Hepatocyte (in vitro differentiated cells): ENCODE data around the gene POFUT2. TPM values are rescaled to one million over a fixed set of nuclear protein-coding genes. Genes with fewer than 3 reads are reported as not detected.

ENCODE experiments used
- DNase-seq: peaks from one replicate; pipeline ENCODE4 v3.0.0-alpha.2; 2016; ENCODE audit warnings: low spot score
- H2AFZ ChIP-seq: fragments of 200-600 bp; sonication (generic); 2 replicates; pipeline ENCODE4 v1.6.0; 2016; ENCODE audit warnings: antibody characterized with exemption, mild to moderate bottlenecking
- H3K27ac ChIP-seq: fragments of 200-600 bp; sonication (generic); 2 replicates; pipeline ENCODE4 v1.5.1; 2016; ENCODE audit warnings: mild to moderate bottlenecking
- H3K27me3 ChIP-seq: fragments of 200-600 bp; sonication (generic); 2 replicates; pipeline ENCODE4 v1.6.1; 2016
- H3K36me3 ChIP-seq: fragments of 200-600 bp; sonication (generic); replicated peaks from 2 replicates; pipeline ENCODE4 v1.5.1; 2016; ENCODE audit warnings: low read depth; ENCODE audit not compliant: insufficient read depth
- H3K4me1 ChIP-seq: fragments of 200-600 bp; sonication (generic); 2 replicates; pipeline ENCODE4 v1.5.1; 2016; ENCODE audit warnings: mild to moderate bottlenecking, moderate library complexity; ENCODE audit not compliant: insufficient read depth
- H3K4me2 ChIP-seq: fragments of 200-600 bp; sonication (generic); 2 replicates; pipeline ENCODE4 v1.6.0; 2016
- H3K4me3 ChIP-seq: fragments of 200-600 bp; sonication (generic); 2 replicates; pipeline ENCODE4 v1.5.1; 2016; ENCODE audit warnings: mild to moderate bottlenecking
- H3K79me2 ChIP-seq: fragments of 200-600 bp; sonication (generic); 2 replicates; pipeline ENCODE4 v1.6.0; 2017; ENCODE audit warnings: mild to moderate bottlenecking
- H3K9me2 ChIP-seq: fragments of 200-600 bp; sonication (generic); replicated peaks from 2 replicates; pipeline ENCODE4 v1.6.0; 2017; ENCODE audit warnings: mild to moderate bottlenecking; ENCODE audit not compliant: insufficient read depth
- H3K9me3 ChIP-seq: fragments of 200-600 bp; sonication (generic); 2 replicates; pipeline ENCODE4 v1.5.1; 2016; ENCODE audit warnings: low read depth, mild to moderate bottlenecking
- H4K20me1 ChIP-seq: fragments of 200-600 bp; sonication (generic); 2 replicates; pipeline ENCODE4 v1.6.0; 2016; ENCODE audit warnings: mild to moderate bottlenecking; ENCODE audit not compliant: insufficient read depth, poor library complexity, severe bottlenecking
- EZH2 ChIP-seq: fragments of 200-600 bp; sonication (generic); IDR thresholded peaks from 2 replicates; pipeline ENCODE4 v1.6.1; 2016; ENCODE audit warnings: antibody characterized with exemption, mild to moderate bottlenecking, borderline replicate concordance
- EZH2phosphoT487 ChIP-seq: fragments of 200-600 bp; sonication (generic); IDR thresholded peaks from one replicate; pipeline ENCODE4 v1.6.1; 2018; ENCODE audit warnings: antibody characterized with exemption, mild to moderate bottlenecking, low read depth, moderate library complexity; ENCODE audit not compliant: unreplicated experiment, severe bottlenecking
- WGBS: methylation state at CpG from one replicate; pipeline ENCODE4 v1.1.6; 2016; ENCODE audit warnings: low lambda C conversion rate; ENCODE audit errors: missing lambda C conversion rate; 5-methylcytosine and 5-hydroxymethylcytosine counted together
- polyA plus RNA-seq: library from polyadenylated mRNA; unstranded; fragments of >200 nt; fragmentation: Nextera tagmentation; extraction: Ambion mirVana; gene quantifications from 2 replicates; pipeline ENCODE4 v1.2.1, GENCODE V29; 2016
- total RNA-seq: library from RNA; depleted of rRNA; stranded (reverse); fragments of >200 nt; gene quantifications from 2 replicates; pipeline ENCODE4 v1.2.3, GENCODE V29; 2014
- TF ChIP-seq, protein P1 (sequence below): fragments of 200-600 bp; sonication (generic); IDR thresholded peaks from 2 replicates; pipeline ENCODE4 v1.5.1; 2016; ENCODE audit warnings: antibody characterized with exemption, mild to moderate bottlenecking; ENCODE audit not compliant: poor library complexity

The POFUT2 gene
- total and polyA plus RNA-seq, 2 experiments from 2014 or later = 30.7 to 57.7 TPM

DNA sequence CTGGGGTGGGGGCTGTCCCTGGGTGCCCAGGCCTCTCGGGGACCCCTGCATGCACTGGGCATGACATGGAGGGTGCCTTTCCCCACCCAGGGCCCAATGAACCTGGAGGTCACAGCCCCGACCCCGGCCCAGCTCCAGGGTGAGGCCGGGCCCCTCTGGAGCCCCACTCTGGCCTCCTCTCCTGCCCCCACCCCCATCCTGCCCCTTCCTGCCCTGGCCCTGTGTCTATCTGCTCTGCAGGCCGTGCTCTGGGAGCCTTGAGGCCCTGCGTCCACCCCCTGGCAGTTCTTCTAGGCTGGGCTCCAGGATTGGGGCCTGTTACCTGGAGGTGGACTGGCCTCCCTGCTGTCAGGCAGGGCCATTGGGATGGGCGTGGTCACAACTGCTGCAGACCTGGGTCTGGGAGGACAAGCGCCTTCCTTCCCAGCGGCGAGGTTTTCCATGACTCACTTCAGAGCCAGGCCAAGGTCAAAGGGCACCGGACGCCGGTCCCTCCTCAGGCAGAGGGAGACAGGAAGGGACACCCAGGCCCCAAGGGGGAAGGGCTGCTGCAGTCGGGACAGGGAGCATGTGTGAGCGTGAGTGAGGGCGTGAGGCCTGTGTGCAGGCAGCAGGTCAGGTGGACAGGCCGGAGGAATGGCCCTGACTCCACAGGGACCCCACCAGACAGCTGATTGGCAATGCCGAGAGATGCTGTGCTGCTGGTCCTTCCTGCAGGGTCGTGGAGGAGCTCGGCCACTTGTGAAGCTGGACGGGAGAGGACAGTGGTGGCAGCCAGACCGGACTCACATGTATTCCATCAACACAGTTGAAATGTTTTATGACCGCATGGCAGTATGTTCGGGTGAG, 31.1 kb upstream of the POFUT2 start:
- Histone ChIP-seq H3K79me2 (no peaks in the 10 kb centered on the region), H3K4me2 (no peak overlapping the region), H3K4me1 (peaks cover 19% of the 10 kb centered on the region), H3K9me2 (no peaks in the 10 kb centered on the region), H2AFZ (no peak overlapping the region), H3K9me3 (no peaks in the 10 kb centered on the region), H3K27me3 (no peaks in the 10 kb centered on the region), H3K27ac (peak overlapping the region; percentile 31), H3K4me3 (no peak overlapping the region), H3K36me3 (no peaks in the 10 kb centered on the region), H4K20me1 (no peaks in the 10 kb centered on the region)
- peak; percentile 78 for DNase-seq
- 74% methylated on average over 23 of the region's 24 CpGs for WGBS
- TF ChIP-seq EZH2phosphoT487 (no peak), EZH2 (no peak)
- TF ChIP-seq, protein P1, sequence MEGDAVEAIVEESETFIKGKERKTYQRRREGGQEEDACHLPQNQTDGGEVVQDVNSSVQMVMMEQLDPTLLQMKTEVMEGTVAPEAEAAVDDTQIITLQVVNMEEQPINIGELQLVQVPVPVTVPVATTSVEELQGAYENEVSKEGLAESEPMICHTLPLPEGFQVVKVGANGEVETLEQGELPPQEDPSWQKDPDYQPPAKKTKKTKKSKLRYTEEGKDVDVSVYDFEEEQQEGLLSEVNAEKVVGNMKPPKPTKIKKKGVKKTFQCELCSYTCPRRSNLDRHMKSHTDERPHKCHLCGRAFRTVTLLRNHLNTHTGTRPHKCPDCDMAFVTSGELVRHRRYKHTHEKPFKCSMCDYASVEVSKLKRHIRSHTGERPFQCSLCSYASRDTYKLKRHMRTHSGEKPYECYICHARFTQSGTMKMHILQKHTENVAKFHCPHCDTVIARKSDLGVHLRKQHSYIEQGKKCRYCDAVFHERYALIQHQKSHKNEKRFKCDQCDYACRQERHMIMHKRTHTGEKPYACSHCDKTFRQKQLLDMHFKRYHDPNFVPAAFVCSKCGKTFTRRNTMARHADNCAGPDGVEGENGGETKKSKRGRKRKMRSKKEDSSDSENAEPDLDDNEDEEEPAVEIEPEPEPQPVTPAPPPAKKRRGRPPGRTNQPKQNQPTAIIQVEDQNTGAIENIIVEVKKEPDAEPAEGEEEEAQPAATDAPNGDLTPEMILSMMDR = no peak

DNA sequence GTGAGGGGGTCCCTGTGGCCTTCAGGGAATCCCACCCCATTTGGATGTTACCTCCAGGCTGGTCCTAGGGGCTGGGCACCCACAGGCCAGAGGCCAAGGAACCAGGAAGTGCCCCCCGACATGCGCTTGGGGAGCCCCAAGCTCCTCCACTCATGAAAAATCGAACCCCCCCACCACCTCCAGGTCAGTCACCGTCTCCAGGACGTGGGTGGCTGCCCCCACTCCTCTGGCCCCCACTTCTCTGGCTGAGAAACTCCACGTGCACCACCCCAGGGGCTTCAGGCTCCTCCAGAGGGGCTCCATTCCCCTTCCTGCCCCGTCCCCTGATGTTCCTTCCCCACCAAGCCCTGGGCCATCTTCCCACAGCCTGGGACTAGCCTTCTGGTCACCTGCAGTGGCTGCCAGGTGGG, 30.5 kb upstream of the POFUT2 start:
- no peaks in the 10 kb centered on the region for H3K79me2 ChIP-seq
- no peak overlapping the region for H2AFZ ChIP-seq
- peaks cover 13% of the 10 kb centered on the region for H3K4me1 ChIP-seq
- no peak overlapping the region for H3K27ac ChIP-seq
- H3K9me2 ChIP-seq = no peaks in the 10 kb centered on the region
- H3K36me3 ChIP-seq = no peaks in the 10 kb centered on the region
- DNase-seq = no peak
- TF ChIP-seq, protein P1 = no peak
- no peak for TF ChIP-seq EZH2
- no peak for TF ChIP-seq EZH2phosphoT487
- no peak overlapping the region for H3K4me3 ChIP-seq
- 92% methylated on average over 4 of the region's 7 CpGs for whole genome bisulfite sequencing
- no peaks in the 10 kb centered on the region for H3K27me3 ChIP-seq
- H4K20me1 ChIP-seq = no peaks in the 10 kb centered on the region
- no peaks in the 10 kb centered on the region for H3K9me3 ChIP-seq
- no peak overlapping the region for H3K4me2 ChIP-seq

DNA sequence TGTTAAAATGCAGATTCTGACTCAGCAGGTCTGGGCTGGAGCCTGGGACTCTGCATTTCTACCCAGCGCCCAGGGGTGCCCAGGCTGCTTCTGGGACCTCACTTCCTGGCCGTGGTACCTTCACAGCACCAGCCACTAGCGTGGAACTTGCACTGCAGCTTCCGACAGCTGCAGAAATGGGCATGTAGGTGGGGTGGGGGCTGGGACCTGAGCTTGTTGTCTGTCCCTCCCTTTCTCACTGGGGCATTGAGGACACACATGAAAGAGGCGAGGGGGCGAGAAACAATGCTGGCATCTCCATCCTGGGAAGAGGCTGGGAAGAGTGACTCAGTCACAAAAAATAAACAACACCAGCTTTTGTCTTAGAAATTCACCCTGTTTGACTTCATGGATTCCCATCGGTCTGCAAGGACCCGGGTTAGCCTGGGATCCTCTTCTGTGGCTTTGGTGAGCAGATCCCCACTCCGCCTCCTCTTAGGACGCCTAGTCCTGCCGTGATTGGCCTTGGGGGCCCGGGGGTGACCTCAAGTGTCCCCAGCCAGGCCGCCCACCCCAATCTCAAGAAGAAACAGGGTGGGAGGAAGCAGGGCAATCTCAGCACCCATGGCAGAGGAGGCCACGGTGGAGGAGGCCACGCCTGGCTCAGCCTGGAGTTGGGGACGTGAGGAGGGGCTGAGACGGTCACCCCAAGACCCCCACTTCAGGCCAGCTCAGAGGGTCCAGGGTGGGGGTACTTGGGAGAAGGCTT, 29.9 kb upstream of the POFUT2 start:
- Histone ChIP-seq H3K36me3 (no peaks in the 10 kb centered on the region), H3K4me2 (no peak overlapping the region), H3K4me1 (peaks cover 8% of the 10 kb centered on the region), H3K27ac (no peak overlapping the region), H3K79me2 (no peaks in the 10 kb centered on the region), H3K4me3 (no peak overlapping the region), H4K20me1 (no peaks in the 10 kb centered on the region), H3K9me3 (no peaks in the 10 kb centered on the region), H2AFZ (no peak overlapping the region), H3K9me2 (no peaks in the 10 kb centered on the region), H3K27me3 (no peaks in the 10 kb centered on the region)
- 89% methylated on average over 17 of the region's 17 CpGs for WGBS
- DNase-seq = no peak
- no peak for TF ChIP-seq EZH2phosphoT487
- TF ChIP-seq, protein P1 = no peak
- no peak for TF ChIP-seq EZH2
